SK-N-SH treated with all-trans-retinoic acid at 6 μM for 48 hours (cell line): Measurements from ENCODE around the gene EXOC7.

Experiments
- ATAC-seq: fragments of 200-7000 bp; cut with Tn5 transposase; 3 replicates; pipeline ENCODE4 v1.9.1; 2020; ENCODE audit warnings: mild to moderate bottlenecking, moderate library complexity
- ARNTL ChIP-seq: fragments of 450-650 bp; formaldehyde crosslinking; IDR thresholded peaks from 2 replicates; pipeline ENCODE4 v1.5.0; 2020; ENCODE audit warnings: low read depth, mild to moderate bottlenecking, moderate library complexity, borderline replicate concordance
- CSDC2 ChIP-seq: fragments of 250-450 bp; sonication (Bioruptor Pico); IDR thresholded peaks from 2 replicates; pipeline ENCODE4 v1.5.0; 2020; ENCODE audit warnings: mild to moderate bottlenecking, moderate library complexity
- ESRRG ChIP-seq: fragments of 250-450 bp; sonication (Bioruptor Pico); IDR thresholded peaks from 2 replicates; pipeline ENCODE4 v1.6.1; 2021; ENCODE audit warnings: mild to moderate bottlenecking
- GLIS3 ChIP-seq: fragments of 250-450 bp; sonication (Bioruptor Pico); IDR thresholded peaks from 2 replicates; pipeline ENCODE4 v1.5.0; 2020; ENCODE audit warnings: mild to moderate bottlenecking, moderate library complexity
- ISL1 ChIP-seq: fragments of 250-450 bp; sonication (Bioruptor Pico); IDR thresholded peaks from 2 replicates; pipeline ENCODE4 v2.1.2; 2022; ENCODE audit warnings: mild to moderate bottlenecking, moderate library complexity
- OSR1 ChIP-seq: fragments of 250-450 bp; sonication (Bioruptor Pico); IDR thresholded peaks from 2 replicates; pipeline ENCODE4 v1.8.0; 2022; ENCODE audit warnings: moderate library complexity, mild to moderate bottlenecking, inconsistent platforms
- PPARA ChIP-seq: fragments of 250-450 bp; sonication (Bioruptor Pico); IDR thresholded peaks from 2 replicates; pipeline ENCODE4 v1.5.0; 2020; ENCODE audit warnings: mild to moderate bottlenecking, borderline replicate concordance
- RARB ChIP-seq: fragments of 250-450 bp; sonication (Bioruptor Pico); IDR thresholded peaks from 2 replicates; pipeline ENCODE4 v1.8.0; 2021; ENCODE audit warnings: mild to moderate bottlenecking, moderate library complexity
- TCF4 ChIP-seq: fragments of 250-450 bp; sonication (Bioruptor Pico); IDR thresholded peaks from 2 replicates; pipeline ENCODE4 v1.8.0; 2021; ENCODE audit warnings: mild to moderate bottlenecking, moderate library complexity, borderline replicate concordance
- TOX ChIP-seq: fragments of 250-450 bp; sonication (Bioruptor Pico); IDR thresholded peaks from 2 replicates; pipeline ENCODE4 v1.8.0; 2021; ENCODE audit warnings: mild to moderate bottlenecking, moderate library complexity, borderline replicate concordance
- TSHZ2 ChIP-seq: fragments of 250-450 bp; sonication (Bioruptor Pico); IDR thresholded peaks from 2 replicates; pipeline ENCODE4 v1.5.0; 2020; ENCODE audit warnings: mild to moderate bottlenecking, moderate library complexity
- ZC3H10 ChIP-seq: fragments of 250-450 bp; sonication (Bioruptor Pico); IDR thresholded peaks from 2 replicates; pipeline ENCODE4 v1.5.1; 2021; ENCODE audit warnings: mild to moderate bottlenecking, moderate library complexity
- ZFP30 ChIP-seq: fragments of 450-650 bp; formaldehyde crosslinking; IDR thresholded peaks from 2 replicates; pipeline ENCODE4 v1.5.0; 2022; ENCODE audit warnings: mild to moderate bottlenecking, moderate library complexity
- ZNF565 ChIP-seq: fragments of 450-650 bp; formaldehyde crosslinking; conservative IDR thresholded peaks from 2 replicates; pipeline ENCODE4 v1.5.0; 2020; ENCODE audit warnings: low read depth, mild to moderate bottlenecking, moderate library complexity
- ZNF70 ChIP-seq: fragments of 450-650 bp; formaldehyde crosslinking; IDR thresholded peaks from 2 replicates; pipeline ENCODE4 v1.5.0; 2020; ENCODE audit warnings: mild to moderate bottlenecking, moderate library complexity
- ZNF8 ChIP-seq: fragments of 450-650 bp; formaldehyde crosslinking; IDR thresholded peaks from 2 replicates; pipeline ENCODE4 v1.5.0; 2020; ENCODE audit warnings: mild to moderate bottlenecking, moderate library complexity
- TF ChIP-seq, protein P1 (sequence below): fragments of 250-450 bp; sonication (Bioruptor Pico); IDR thresholded peaks from 2 replicates; pipeline ENCODE4 v1.5.1; 2020; ENCODE audit warnings: low read depth, mild to moderate bottlenecking, moderate library complexity
- TF ChIP-seq, protein P2 (sequence below): fragments of 250-450 bp; sonication (Bioruptor Pico); IDR thresholded peaks from 2 replicates; pipeline ENCODE4 v1.8.0; 2020; ENCODE audit warnings: mild to moderate bottlenecking, moderate library complexity, borderline replicate concordance
- TF ChIP-seq, protein P3 (sequence below): fragments of 250-450 bp; sonication (Bioruptor Pico); IDR thresholded peaks from 2 replicates; pipeline ENCODE4 v1.8.0; 2021; ENCODE audit warnings: low read depth, mild to moderate bottlenecking, moderate library complexity, borderline replicate concordance
- TF ChIP-seq, protein P4 (sequence below): fragments of 250-450 bp; sonication (Bioruptor Pico); IDR thresholded peaks from 2 replicates; pipeline ENCODE4 v1.5.1; 2021; ENCODE audit warnings: mild to moderate bottlenecking, moderate library complexity

EXOC7 gene

GRCh38 chr17:76136276-76137000, 32.9 kb upstream of the EXOC7 start:
- ATAC-seq: no peak
- no peak for TF ChIP-seq ISL1
- TF ChIP-seq, protein P1, sequence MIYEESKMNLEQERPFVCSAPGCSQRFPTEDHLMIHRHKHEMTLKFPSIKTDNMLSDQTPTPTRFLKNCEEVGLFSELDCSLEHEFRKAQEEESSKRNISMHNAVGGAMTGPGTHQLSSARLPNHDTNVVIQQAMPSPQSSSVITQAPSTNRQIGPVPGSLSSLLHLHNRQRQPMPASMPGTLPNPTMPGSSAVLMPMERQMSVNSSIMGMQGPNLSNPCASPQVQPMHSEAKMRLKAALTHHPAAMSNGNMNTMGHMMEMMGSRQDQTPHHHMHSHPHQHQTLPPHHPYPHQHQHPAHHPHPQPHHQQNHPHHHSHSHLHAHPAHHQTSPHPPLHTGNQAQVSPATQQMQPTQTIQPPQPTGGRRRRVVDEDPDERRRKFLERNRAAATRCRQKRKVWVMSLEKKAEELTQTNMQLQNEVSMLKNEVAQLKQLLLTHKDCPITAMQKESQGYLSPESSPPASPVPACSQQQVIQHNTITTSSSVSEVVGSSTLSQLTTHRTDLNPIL: no peak
- TF ChIP-seq PPARA (CRISPR knock-in tag): no peak
- no peak for TF ChIP-seq RARB (CRISPR knock-in tag)
- TF ChIP-seq, protein P2, sequence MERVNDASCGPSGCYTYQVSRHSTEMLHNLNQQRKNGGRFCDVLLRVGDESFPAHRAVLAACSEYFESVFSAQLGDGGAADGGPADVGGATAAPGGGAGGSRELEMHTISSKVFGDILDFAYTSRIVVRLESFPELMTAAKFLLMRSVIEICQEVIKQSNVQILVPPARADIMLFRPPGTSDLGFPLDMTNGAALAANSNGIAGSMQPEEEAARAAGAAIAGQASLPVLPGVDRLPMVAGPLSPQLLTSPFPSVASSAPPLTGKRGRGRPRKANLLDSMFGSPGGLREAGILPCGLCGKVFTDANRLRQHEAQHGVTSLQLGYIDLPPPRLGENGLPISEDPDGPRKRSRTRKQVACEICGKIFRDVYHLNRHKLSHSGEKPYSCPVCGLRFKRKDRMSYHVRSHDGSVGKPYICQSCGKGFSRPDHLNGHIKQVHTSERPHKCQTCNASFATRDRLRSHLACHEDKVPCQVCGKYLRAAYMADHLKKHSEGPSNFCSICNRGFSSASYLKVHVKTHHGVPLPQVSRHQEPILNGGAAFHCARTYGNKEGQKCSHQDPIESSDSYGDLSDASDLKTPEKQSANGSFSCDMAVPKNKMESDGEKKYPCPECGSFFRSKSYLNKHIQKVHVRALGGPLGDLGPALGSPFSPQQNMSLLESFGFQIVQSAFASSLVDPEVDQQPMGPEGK (CRISPR knock-in tag): no peak
- no peak for TF ChIP-seq ZNF565 (CRISPR knock-in tag)
- TF ChIP-seq ZNF8 (CRISPR knock-in tag): no peak
- TF ChIP-seq CSDC2: no peak
- TF ChIP-seq OSR1 (CRISPR knock-in tag): no peak
- TF ChIP-seq, protein P3, sequence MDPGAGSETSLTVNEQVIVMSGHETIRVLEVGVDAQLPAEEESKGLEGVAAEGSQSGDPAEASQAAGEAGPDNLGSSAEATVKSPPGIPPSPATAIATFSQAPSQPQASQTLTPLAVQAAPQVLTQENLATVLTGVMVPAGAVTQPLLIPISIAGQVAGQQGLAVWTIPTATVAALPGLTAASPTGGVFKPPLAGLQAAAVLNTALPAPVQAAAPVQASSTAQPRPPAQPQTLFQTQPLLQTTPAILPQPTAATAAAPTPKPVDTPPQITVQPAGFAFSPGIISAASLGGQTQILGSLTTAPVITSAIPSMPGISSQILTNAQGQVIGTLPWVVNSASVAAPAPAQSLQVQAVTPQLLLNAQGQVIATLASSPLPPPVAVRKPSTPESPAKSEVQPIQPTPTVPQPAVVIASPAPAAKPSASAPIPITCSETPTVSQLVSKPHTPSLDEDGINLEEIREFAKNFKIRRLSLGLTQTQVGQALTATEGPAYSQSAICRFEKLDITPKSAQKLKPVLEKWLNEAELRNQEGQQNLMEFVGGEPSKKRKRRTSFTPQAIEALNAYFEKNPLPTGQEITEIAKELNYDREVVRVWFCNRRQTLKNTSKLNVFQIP (CRISPR knock-in tag): no peak
- TF ChIP-seq ESRRG (CRISPR knock-in tag): no peak
- no peak for TF ChIP-seq TSHZ2
- no peak for TF ChIP-seq GLIS3
- TF ChIP-seq ARNTL (CRISPR knock-in tag): no peak
- TF ChIP-seq ZFP30 (CRISPR knock-in tag): no peak
- TF ChIP-seq, protein P4, sequence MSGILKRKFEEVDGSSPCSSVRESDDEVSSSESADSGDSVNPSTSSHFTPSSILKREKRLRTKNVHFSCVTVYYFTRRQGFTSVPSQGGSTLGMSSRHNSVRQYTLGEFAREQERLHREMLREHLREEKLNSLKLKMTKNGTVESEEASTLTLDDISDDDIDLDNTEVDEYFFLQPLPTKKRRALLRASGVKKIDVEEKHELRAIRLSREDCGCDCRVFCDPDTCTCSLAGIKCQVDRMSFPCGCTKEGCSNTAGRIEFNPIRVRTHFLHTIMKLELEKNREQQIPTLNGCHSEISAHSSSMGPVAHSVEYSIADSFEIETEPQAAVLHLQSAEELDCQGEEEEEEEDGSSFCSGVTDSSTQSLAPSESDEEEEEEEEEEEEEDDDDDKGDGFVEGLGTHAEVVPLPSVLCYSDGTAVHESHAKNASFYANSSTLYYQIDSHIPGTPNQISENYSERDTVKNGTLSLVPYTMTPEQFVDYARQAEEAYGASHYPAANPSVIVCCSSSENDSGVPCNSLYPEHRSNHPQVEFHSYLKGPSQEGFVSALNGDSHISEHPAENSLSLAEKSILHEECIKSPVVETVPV: no peak
- no peak for TF ChIP-seq TOX
- TF ChIP-seq TCF4 (CRISPR knock-in tag): no peak
- no peak for TF ChIP-seq ZNF70 (CRISPR knock-in tag)

DNA sequence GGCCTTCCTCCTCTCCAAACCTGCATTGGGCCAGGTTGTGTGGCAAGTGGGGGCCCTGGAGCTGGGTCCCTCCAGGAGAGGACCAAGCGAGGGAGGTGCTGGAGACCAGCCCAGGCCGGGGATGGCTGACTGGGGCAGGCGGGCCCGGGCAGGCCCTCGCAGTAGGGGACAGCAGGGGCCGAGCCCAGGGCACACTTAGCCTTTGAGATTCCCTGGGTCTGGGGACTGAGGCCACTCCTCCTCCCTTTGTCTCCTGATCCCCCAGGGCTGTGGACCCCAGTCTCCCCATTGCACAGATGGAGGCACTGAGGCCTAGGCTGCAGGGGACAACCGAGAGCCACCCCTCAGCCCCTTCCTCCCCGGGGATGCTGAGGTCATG, 32.2 kb upstream of the EXOC7 start:
- no peak for ATAC-seq
- TF ChIP-seq PPARA (CRISPR knock-in tag): no peak
- TF ChIP-seq, protein P1: no peak
- TF ChIP-seq TSHZ2: no peak
- TF ChIP-seq, protein P4: no peak
- no peak for TF ChIP-seq TOX
- TF ChIP-seq ZC3H10 (CRISPR knock-in tag): no peak
- TF ChIP-seq ESRRG (CRISPR knock-in tag): no peak
- no peak for TF ChIP-seq GLIS3
- no peak for TF ChIP-seq ISL1
- TF ChIP-seq, protein P3 (CRISPR knock-in tag): no peak
- no peak for TF ChIP-seq ARNTL (CRISPR knock-in tag)
- no peak for TF ChIP-seq ZNF70 (CRISPR knock-in tag)
